ENCODE measurements around the gene NOP9.
A peak's percentile ranks its signal among the peaks of the same experiment; 100 is the strongest.

Gene NOP9

GRCh38 chr14:24299255-24300191 lies at the start of gene NOP9, which contains the start of gene DHRS1:
TSS of gene NOP9 (plus strand) at chr14:24299850. CDS start at chr14:24299955, 105 bp downstream.
TSS of gene DHRS1 (minus strand) at chr14:24299780. CDS start at chr14:24299106, 674 bp downstream.
- DNase-seq (ENCODE audit: low read depth) = peak; percentile 89

- DNase-seq (ENCODE audit: low read depth) = no peak
Measured at GRCh38 chr14:24250354-24250753, 49.3 kb upstream of the NOP9 start.

- no peak for DNase-seq (ENCODE audit: low read depth)
Measured at GRCh38 chr14:24251880-24252288, 47.8 kb upstream of the NOP9 start.

GRCh38 chr14:24252289-24253124 lies 47.1 kb upstream of the NOP9 start:
- DNase-seq (ENCODE audit: low read depth) = no peak

GRCh38 chr14:24253936-24254335 lies 45.7 kb upstream of the NOP9 start:
- no peak for DNase-seq (ENCODE audit: low read depth)

GRCh38 chr14:24254630-24255392 lies 44.8 kb upstream of the NOP9 start:
- DNase-seq (ENCODE audit: low read depth) = no peak

GRCh38 chr14:24255438-24255837 lies 44.2 kb upstream of the NOP9 start:
- DNase-seq (ENCODE audit: low read depth) = no peak

- DNase-seq (ENCODE audit: low read depth) = no peak
Measured at GRCh38 chr14:24255931-24256711, 43.5 kb upstream of the NOP9 start.

GRCh38 chr14:24256960-24257359 lies 42.7 kb upstream of the NOP9 start:
- no peak for DNase-seq (ENCODE audit: low read depth)

- no peak for DNase-seq (ENCODE audit: low read depth)
Measured at GRCh38 chr14:24258119-24258518, 41.5 kb upstream of the NOP9 start.

- no peak for DNase-seq (ENCODE audit: low read depth)
Measured at GRCh38 chr14:24258548-24259265, 40.9 kb upstream of the NOP9 start.

GRCh38 chr14:24259282-24260025 lies 40.2 kb upstream of the NOP9 start:
- no peak for DNase-seq (ENCODE audit: low read depth)

GRCh38 chr14:24260026-24260779 lies 39.4 kb upstream of the NOP9 start:
- no peak for DNase-seq (ENCODE audit: low read depth)

- DNase-seq (ENCODE audit: low read depth) = no peak
Measured at GRCh38 chr14:24260780-24261157, 38.9 kb upstream of the NOP9 start.

- DNase-seq (ENCODE audit: low read depth) = no peak
Measured at GRCh38 chr14:24261256-24261968, 38.2 kb upstream of the NOP9 start.

- DNase-seq (ENCODE audit: low read depth) = no peak
Measured at GRCh38 chr14:24261969-24262327, 37.7 kb upstream of the NOP9 start.

- no peak for DNase-seq (ENCODE audit: low read depth)
Measured at GRCh38 chr14:24262821-24263733, 36.6 kb upstream of the NOP9 start, which contains the start of gene TGM1. TSS of gene TGM1 (minus strand) at chr14:24263177. CDS start at chr14:24262352, 825 bp downstream.
